ENCODE data around the gene QPRT. TPM values are rescaled to one million over a fixed set of nuclear protein-coding genes. Genes with fewer than 3 reads are reported as not detected.

Gene QPRT
- total and polyA plus RNA-seq, 2 donors (not counting 3 experiments of a cell fraction or from before 2014, with no cell fraction given) = 0.40 to 0.44 TPM

DNA sequence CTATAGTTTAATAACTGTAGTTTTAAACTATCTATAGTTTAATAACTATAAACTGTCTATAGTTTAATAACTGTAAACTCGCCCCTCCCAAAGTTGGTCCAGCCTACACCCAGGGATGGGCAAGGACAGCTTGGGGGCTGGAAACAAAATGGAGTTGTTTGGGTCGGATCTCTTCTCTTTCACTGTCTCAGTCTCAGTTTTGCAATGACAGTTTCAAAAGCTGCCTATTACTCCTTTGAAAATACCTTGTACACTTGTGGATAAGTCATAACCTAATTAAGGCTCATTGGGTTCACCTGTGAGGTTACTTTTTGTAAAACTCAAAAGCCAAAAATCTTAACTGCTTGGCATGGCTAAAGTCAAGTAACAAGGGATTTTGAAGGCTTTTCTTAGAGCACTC is 35.4 kb downstream of the QPRT start:
- TF ChIP-seq, protein P1, sequence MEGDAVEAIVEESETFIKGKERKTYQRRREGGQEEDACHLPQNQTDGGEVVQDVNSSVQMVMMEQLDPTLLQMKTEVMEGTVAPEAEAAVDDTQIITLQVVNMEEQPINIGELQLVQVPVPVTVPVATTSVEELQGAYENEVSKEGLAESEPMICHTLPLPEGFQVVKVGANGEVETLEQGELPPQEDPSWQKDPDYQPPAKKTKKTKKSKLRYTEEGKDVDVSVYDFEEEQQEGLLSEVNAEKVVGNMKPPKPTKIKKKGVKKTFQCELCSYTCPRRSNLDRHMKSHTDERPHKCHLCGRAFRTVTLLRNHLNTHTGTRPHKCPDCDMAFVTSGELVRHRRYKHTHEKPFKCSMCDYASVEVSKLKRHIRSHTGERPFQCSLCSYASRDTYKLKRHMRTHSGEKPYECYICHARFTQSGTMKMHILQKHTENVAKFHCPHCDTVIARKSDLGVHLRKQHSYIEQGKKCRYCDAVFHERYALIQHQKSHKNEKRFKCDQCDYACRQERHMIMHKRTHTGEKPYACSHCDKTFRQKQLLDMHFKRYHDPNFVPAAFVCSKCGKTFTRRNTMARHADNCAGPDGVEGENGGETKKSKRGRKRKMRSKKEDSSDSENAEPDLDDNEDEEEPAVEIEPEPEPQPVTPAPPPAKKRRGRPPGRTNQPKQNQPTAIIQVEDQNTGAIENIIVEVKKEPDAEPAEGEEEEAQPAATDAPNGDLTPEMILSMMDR (IDR thresholded peaks at IDR 0.05; ENCODE audit: extremely low read depth in 1 of 2, insufficient read depth in 1 of 2, low read depth in 1 of 2, low read length in 2 of 2) = no peak
- TF ChIP-seq GATA2 (IDR thresholded peaks at IDR 0.05; ENCODE audit: insufficient read depth, insufficient read length, low read depth, low read length) (no peak), MYC (IDR thresholded peaks at IDR 0.05; ENCODE audit: low read depth, low read length) (no peak), JUN (IDR thresholded peaks at IDR 0.05; ENCODE audit: borderline replicate concordance, insufficient read depth, insufficient read length, low read depth) (no peak), POLR2AphosphoS5 (IDR thresholded peaks at IDR 0.05; ENCODE audit: insufficient read depth, low read depth, low read length) (no peak), EZH2 (IDR thresholded peaks at IDR 0.05; ENCODE audit: borderline replicate concordance, low read depth, low read length, severe bottlenecking) (no peak), FOS (IDR thresholded peaks at IDR 0.05; ENCODE audit: borderline replicate concordance, insufficient read depth, low read length) (no peak), POLR2A (IDR thresholded peaks at IDR 0.05; ENCODE audit: low read depth, low read length) (no peak)
- TF ChIP-seq, protein P2, sequence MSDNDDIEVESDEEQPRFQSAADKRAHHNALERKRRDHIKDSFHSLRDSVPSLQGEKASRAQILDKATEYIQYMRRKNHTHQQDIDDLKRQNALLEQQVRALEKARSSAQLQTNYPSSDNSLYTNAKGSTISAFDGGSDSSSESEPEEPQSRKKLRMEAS (IDR thresholded peaks at IDR 0.05; ENCODE audit: insufficient read depth, insufficient read length) = no peak
- Histone ChIP-seq H3K27ac (ENCODE audit: insufficient read depth, low read depth, low read length) (no peak overlapping the region), H3K9me1 (replicated peaks; ENCODE audit: control insufficient read depth, extremely low read depth, insufficient read depth, low read length) (no peaks in the 10 kb centered on the region), H3K36me3 (ENCODE audit: control insufficient read depth in 2 of 2, extremely low read depth in 1 of 2, insufficient read depth in 2 of 2, low read length in 2 of 2) (no peaks in the 10 kb centered on the region), H4K20me1 (replicated peaks; ENCODE audit: control insufficient read depth, extremely low read depth, insufficient read depth, low read length) (no peaks in the 10 kb centered on the region), H3K4me2 (ENCODE audit: insufficient read depth, low read length) (no peak overlapping the region), H3K9ac (replicated peaks; ENCODE audit: extremely low read depth, insufficient read depth, low read length) (no peak overlapping the region), H3K4me3 (replicated peaks in 1 of 3; ENCODE audit: insufficient read depth in 1 of 3, low read depth in 1 of 3, low read length in 3 of 3) (no peak overlapping the region), H3K27me3 (ENCODE audit: control insufficient read depth in 2 of 2, insufficient read depth in 2 of 2, low read length in 2 of 2) (peaks cover 0 to 3% of the 10 kb centered on the region in 2 experiments), H2AFZ (ENCODE audit: low read depth, low read length) (no peak overlapping the region), H3K9me3 (replicated peaks; ENCODE audit: control insufficient read depth, insufficient read depth, low read length) (no peaks in the 10 kb centered on the region), H3K4me1 (ENCODE audit: control insufficient read depth, extremely low read depth, insufficient read depth, low read length) (peaks cover 2% of the 10 kb centered on the region), H3K79me2 (ENCODE audit: control insufficient read depth, insufficient read depth, low read length) (no peaks in the 10 kb centered on the region)
- intact Hi-C loops (cut with micrococcal nuclease) (no loop called here), dilution Hi-C loops (cut with MboI; ENCODE audit: extremely low pct_ligation_motif_present, low sequenced_read_pairs) (no loop called here)
- FAIRE-seq = no peak
- ChIA-PET CTCF (interaction anchor here (1.1 to 2.3 kb wide), 3 partner anchors 14 to 134 kb away, joined by 3 to 13 read pairs (median 4); no protein-coding TSS in a partner anchor), POLR2A (no interaction called here)
- DNase-seq (ENCODE audit: low read depth, low spot score) = no peak
- no TSS peak for BruUV-seq (replicated peaks)

All from endothelial cell of umbilical vein (primary cell).